HG03520 (cell line): Measurements from ENCODE around the gene ICAM5.
"Not testable (repeated sequence)": the region's sequence is repeated elsewhere in the genome, so short reads cannot be mapped to it uniquely, and the experiment has no call there.

ENCODE experiments used
- ATAC-seq: cut with Tn5 transposase; IDR thresholded peaks from one replicate; pipeline ENCODE4 v1.9.1; 2021; ENCODE audit warnings: mild to moderate bottlenecking, moderate library complexity; ENCODE audit not compliant: unreplicated experiment

Gene ICAM5

DNA sequence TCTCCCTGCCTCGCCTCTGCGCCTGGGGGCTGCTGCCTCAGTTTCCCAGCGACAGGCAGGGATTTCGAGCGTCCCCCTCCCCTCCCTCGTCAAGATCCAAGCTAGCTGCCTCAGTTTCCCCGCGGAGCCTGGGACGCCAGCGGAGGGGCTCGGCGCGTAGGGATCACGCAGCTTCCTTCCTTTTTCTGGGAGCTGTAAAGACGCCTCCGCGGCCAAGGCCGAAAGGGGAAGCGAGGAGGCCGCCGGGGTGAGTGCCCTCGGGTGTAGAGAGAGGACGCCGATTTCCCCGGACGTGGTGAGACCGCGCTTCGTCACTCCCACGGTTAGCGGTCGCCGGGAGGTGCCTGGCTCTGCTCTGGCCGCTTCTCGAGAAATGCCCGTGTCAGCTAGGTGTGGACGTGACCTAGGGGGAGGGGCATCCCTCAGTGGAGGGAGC lies 19.6 kb upstream of the ICAM5 start:
- peak; percentile 15 for ATAC-seq

DNA sequence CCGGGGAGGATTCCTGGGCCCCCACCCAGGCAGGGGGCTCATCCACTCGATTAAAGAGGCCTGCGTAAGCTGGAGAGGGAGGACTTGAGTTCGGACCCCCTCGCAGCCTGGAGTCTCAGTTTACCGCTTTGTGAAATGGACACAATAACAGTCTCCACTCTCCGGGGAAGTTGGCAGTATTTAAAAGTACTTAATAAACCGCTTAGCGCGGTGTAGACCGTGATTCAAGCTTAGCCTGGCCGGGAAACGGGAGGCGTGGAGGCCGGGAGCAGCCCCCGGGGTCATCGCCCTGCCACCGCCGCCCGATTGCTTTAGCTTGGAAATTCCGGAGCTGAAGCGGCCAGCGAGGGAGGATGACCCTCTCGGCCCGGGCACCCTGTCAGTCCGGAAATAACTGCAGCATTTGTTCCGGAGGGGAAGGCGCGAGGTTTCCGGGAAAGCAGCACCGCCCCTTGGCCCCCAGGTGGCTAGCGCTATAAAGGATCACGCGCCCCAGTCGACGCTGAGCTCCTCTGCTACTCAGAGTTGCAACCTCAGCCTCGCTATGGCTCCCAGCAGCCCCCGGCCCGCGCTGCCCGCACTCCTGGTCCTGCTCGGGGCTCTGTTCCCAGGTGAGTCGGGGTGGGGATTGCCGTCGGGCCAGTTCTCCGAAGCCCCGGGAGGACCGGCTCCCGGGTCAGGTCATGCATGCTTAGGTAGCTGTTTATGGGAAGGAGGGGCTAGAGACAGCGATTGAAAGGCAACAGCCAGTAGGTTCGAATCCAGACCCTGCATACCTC lies 18.9 kb upstream of the ICAM5 start, which contains the start of gene ICAM1:
Gene ICAM1 (plus strand): TSS at position 505 of the 779 bp plus-strand sequence. CDS start 40 bp downstream, at position 545.
- peak; percentile 40 for ATAC-seq

DNA sequence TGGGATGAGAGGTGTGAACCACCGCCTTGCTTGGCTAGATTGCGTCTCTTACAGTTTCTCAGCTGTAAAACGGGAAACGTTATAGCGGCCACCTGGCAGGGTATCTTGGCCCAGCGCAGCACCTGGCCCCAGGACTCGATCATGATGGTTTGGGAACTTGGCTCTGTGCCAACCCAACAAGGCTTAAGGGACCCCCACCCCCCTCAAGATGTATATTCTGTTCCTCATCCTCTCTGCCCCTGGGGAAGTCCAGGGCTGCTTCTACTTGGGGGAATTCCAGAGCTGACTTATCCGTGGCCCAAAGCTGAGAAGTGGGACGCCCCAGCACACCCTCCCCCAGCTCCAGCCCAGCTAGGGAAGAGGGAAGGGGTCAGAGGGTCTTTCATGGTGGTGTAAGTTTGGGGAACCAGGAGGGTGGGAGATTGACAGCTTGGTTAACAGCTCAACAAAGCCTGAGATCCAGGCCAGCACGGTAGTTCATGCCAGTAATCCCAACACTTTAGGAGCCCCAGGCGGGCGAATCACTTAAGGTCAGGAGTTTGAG lies 18.1 kb upstream of the ICAM5 start:
- ATAC-seq = peak; percentile 2

DNA sequence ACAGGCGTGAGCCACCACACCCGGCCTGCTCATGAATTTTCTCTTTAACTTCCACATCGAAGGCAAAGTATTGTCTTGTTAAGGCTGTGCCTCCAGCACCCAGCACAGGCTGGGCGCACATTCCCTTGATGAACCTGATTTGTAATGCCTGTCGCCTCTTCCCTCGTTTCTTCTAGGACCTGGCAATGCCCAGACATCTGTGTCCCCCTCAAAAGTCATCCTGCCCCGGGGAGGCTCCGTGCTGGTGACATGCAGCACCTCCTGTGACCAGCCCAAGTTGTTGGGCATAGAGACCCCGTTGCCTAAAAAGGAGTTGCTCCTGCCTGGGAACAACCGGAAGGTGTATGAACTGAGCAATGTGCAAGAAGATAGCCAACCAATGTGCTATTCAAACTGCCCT lies 15.2 kb upstream of the ICAM5 start:
- no peak for ATAC-seq

DNA sequence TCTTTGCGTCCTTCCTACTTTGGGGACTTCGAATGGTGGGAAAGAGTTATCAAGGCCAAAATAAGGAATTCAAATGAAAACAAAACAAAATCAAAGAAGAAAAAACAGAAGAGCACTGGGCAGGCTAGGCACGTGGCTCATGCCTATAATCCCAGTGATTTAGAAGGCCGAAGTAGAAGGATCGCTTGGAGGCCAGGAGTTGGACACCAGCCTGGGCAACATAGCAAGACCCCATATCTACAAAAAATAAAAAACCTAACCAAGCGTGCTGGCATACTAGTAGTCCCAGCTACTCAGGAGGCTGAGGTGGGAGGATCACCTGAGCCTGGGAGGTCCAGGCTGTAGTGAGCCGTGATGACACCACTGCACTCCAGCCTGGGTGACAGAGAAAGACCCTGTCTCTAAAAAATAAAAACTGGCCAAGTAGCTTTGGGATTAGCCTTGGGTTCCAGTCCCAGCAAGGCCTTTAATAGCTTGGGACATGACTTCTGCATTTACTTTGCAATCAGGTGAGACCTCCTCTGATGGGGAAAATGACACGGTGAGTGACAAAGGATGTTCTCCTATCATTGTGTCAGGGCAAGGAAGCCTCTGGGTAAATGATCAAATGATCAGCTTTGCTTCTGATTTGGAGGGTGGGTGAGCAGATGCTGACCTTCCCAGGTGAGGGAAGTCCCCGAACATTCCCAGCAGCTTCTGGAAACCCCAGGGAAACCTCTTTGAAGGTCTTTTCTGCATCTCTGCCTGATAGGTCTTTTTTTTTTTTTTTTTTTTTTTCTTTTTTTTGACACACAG lies 11.8 kb upstream of the ICAM5 start:
- no peak for ATAC-seq

DNA sequence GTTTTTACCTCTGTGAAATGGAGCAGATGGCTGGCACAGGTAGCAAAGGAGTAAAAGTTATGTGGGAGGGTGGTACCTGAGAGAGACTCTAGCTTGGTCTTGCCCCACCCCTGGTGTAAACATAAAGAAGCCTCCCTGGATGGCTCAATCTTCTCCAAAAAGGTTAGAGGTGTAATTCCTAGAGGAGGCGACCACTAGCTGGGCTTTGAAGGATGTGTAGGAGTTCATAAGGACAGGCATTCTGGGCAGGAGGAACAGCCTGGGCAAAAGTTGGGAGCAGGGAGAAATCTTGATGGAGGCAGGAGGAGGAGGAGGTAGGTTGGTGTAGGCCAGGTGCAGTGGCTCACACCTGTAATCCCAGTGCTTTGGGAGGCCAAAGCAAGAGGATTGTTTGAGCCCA lies 10.8 kb upstream of the ICAM5 start:
- ATAC-seq = no peak

DNA sequence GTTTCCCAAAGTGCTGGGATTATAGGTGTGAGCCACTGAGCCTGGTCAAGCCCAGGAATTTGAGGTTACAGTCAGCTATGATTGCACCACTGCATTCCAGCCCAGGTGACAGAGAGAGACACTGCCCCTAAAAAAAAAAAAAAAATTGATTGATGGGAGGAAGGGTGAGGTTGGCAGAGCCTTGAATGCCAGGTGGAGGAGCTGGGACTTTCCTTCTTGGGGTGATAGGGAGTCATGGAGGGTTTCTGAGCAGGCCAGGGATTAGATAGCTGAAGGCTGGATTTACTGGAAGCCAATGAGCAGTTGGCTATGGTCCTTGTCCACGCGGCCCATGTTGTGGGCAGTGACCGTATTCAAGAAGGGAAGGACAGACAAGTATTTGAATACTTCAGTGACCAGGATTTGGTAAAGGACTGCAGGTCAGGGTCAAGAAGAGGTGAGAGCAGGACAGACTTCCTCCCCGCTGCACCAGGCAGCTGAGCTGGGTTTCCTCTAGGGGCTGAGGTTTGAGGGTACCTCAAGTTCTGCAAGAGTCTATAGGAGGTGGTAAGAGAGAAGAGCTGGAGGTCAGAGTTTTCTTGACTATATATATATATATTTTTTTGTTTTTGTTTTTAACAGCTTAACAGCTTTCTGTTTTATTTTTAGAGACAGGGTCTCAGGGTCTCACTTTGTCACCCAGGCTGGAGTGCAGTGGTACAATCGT lies 9.9 kb upstream of the ICAM5 start:
- no peak for ATAC-seq

DNA sequence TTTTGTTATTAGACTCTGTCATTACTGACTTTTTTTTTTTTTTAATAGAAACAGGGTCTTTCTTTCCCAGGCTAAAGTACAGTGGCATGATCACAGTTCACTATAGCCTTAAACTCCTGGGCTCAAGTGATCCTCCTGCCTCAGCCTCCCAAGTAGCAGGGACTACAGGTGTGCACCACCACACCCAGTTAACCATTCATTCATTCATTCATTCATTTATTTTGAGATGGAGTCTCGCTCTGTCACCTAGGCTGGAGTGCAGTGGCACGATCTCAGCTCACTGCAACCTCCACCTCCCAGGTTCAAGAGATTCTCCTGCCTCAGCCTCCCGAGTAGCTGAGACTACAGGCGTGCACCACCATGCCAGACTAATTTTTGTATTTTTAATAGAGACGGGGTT lies 7.7 kb upstream of the ICAM5 start:
- ATAC-seq = not testable (repeated sequence)

DNA sequence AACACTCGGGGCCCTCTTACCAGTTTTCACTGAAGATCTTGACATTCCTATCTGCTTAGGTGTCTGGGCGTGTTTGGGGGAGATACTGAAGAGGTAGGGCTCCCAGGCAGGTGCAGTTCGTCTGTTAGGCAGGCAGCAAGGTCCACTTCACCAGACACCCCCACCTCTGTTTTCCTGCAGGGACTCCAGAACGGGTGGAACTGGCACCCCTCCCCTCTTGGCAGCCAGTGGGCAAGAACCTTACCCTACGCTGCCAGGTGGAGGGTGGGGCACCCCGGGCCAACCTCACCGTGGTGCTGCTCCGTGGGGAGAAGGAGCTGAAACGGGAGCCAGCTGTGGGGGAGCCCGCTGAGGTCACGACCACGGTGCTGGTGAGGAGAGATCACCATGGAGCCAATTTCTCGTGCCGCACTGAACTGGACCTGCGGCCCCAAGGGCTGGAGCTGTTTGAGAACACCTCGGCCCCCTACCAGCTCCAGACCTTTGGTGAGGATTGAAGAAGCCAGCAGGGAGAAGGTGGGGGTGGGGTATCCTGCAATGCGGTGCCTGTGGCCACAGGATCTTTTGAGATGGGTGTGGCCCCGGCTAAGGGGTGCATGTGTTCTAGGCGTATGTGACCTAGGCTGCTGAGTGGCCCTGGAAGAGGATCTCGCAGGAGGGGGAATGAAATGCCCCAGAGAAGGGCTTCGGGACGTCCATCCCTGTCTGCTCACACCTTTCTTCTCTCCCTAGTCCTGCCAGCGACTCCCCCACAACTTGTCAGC lies 6.3 kb upstream of the ICAM5 start:
- ATAC-seq = no peak

DNA sequence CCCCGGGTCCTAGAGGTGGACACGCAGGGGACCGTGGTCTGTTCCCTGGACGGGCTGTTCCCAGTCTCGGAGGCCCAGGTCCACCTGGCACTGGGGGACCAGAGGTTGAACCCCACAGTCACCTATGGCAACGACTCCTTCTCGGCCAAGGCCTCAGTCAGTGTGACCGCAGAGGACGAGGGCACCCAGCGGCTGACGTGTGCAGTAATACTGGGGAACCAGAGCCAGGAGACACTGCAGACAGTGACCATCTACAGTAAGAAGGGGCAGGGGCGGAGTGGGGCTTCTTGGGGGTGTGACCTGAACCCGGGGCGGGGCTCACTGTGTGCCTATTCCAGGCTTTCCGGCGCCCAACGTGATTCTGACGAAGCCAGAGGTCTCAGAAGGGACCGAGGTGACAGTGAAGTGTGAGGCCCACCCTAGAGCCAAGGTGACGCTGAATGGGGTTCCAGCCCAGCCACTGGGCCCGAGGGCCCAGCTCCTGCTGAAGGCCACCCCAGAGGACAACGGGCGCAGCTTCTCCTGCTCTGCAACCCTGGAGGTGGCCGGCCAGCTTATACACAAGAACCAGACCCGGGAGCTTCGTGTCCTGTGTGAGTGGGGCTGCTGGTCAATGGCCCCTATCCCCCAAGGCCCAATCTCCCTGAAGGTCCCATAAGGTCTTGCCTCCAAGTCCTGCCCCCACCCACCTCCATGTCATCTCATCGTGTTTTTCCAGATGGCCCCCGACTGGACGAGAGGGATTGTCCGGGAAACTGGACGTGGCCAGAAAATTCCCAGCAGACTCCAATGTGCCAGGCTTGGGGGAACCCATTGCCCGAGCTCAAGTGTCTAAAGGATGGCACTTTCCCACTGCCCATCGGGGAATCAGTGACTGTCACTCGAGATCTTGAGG lies 5.4 kb upstream of the ICAM5 start:
- ATAC-seq = no peak

DNA sequence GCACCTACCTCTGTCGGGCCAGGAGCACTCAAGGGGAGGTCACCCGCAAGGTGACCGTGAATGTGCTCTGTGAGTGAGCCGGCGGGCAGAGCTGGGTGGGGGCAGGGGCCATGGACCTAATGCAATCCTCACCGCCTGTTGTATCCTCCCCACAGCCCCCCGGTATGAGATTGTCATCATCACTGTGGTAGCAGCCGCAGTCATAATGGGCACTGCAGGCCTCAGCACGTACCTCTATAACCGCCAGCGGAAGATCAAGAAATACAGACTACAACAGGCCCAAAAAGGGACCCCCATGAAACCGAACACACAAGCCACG lies 4.8 kb upstream of the ICAM5 start:
- ATAC-seq = no peak

DNA sequence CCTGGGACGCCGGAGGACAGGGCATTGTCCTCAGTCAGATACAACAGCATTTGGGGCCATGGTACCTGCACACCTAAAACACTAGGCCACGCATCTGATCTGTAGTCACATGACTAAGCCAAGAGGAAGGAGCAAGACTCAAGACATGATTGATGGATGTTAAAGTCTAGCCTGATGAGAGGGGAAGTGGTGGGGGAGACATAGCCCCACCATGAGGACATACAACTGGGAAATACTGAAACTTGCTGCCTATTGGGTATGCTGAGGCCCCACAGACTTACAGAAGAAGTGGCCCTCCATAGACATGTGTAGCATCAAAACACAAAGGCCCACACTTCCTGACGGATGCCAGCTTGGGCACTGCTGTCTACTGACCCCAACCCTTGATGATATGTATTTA lies 4.4 kb upstream of the ICAM5 start:
- no peak for ATAC-seq

DNA sequence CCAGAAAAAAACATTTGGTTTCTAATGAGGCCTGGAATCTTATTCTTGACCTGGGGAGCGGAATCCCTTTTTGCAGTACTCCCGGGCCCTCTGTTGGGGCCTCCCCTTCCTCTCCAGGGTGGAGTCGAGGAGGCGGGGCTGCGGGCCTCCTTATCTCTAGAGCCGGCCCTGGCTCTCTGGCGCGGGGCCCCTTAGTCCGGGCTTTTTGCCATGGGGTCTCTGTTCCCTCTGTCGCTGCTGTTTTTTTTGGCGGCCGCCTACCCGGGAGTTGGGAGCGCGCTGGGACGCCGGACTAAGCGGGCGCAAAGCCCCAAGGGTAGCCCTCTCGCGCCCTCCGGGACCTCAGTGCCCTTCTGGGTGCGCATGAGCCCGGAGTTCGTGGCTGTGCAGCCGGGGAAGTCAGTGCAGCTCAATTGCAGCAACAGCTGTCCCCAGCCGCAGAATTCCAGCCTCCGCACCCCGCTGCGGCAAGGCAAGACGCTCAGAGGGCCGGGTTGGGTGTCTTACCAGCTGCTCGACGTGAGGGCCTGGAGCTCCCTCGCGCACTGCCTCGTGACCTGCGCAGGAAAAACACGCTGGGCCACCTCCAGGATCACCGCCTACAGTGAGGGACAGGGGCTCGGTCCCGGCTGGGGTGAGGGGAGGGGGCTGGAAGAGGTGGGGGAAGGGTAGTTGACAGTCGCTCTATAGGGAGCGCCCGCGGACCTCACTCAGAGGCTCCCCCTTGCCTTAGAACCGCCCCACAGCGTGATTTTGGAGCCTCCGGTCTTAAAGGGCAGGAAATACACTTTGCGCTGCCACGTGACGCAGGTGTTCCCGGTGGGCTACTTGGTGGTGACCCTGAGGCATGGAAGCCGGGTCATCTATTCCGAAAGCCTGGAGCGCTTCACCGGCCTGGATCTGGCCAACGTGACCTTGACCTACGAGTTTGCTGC lies 2.7 kb upstream of the ICAM5 start, which contains the start of gene ICAM4:
Gene ICAM4 (plus strand): TSS at position 153 of the 935 bp plus-strand sequence. CDS start 58 bp downstream, at position 211.
- no peak for ATAC-seq

DNA sequence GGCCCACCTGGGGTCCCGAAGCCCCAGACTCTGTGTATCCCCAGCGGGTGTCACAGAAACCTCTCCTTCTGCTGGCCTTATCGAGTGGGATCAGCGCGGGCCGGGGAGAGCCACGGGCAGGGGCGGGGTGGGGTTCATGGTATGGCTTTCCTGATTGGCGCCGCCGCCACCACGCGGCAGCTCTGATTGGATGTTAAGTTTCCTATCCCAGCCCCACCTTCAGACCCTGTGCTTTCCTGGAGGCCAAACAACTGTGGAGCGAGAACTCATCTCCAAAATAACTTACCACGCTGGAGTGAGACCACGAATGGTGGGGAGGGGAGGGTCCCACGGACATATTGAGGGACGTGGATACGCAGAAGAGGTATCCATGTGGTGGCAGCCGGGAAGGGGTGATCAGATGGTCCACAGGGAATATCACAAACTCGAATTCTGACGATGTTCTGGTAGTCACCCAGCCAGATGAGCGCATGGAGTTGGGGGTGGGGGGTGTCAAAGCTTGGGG lies 1.0 kb upstream of the ICAM5 start:
- ATAC-seq = no peak

DNA sequence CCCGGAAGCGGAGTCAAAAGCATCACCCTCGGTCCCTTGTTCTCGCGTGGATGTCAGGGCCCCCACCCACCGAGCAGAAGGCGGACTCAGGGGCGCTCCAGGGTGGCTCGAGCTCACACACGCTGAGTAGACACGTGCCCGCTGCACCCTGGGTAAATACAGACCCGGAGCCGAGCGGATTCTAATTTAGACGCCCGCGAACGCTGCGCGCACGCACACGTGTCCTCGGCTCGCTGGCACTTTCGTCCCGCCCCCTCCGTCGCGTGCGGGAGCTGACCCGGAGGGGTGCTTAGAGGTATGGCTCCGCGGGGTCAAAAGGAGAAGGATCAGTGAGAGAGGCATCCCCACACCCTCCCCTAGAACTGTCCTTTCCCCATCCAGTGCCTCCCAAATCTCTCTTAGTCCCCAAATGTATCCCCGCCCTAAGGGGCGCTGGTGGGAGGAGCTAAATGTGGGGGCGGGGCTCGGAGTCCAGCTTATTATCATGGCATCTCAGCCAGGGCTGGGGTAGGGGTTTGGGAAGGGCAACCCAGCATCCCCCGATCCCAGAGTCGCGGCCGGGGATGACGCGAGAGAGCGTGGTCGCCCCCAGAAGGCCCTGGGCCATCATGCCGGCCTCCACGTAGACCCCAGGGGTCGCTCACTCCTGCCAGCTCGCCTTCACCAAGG lies 451 bp upstream of the ICAM5 start:
- no peak for ATAC-seq

DNA sequence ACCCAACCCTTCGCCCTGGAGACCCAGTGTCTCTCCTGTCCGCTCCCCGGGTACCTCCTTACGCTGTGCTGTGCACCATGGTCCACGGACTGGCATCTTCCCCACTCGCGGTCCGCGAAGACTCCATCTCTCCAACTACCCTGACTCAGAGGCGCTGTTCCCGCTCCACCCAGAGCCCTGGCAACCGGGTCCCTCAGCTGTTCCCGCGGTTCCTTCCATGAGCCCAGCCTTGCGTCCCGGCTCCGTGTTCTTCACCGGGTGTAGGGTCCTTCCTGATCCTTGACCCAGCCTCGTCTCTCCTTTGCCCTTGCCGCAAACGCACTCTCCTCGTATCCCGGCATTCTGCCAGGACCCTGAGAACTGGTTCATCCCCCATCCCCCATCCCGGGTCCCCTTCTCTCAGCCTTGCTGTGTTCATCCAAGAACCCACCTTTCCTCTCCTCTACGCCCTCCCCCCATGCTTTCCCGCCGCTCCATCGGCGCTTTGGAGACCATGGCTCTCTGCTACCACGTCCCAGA lies 664 bp downstream of the ICAM5 start:
- ATAC-seq = no peak

DNA sequence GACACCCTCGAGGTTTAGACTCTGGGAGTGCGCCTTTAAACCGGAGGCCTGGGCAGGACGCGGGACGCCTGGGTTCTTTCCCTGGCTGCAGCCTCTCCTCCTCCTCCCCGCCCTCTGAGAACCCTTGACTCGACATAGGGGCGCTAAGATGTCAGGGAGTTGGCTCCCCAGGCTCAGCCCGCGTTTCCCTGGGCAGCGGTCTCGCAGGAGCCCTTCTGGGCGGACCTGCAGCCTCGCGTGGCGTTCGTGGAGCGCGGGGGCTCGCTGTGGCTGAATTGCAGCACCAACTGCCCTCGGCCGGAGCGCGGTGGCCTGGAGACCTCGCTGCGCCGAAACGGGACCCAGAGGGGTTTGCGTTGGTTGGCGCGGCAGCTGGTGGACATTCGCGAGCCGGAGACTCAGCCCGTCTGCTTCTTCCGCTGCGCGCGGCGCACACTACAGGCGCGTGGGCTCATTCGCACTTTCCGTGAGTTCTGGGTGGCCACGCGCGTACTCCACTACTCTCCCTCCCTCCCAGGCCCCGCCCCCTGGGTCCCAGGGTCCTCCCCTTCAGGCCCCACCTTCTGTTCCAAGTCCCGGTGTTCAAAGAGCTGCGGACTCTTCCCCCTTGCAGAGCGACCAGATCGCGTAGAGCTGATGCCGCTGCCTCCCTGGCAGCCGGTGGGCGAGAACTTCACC lies 1.3 kb downstream of the ICAM5 start:
- ATAC-seq = no peak
